ENCODE data around the gene TMEM209. TPM values are rescaled to one million over a fixed set of nuclear protein-coding genes. Genes with fewer than 3 reads are reported as not detected.

Gene TMEM209
- polyA plus RNA-seq, 1 donor (not counting 4 experiments of a cell fraction or from before 2014, with no cell fraction given): 20.0 TPM

- Histone ChIP-seq H3K27me3 (ENCODE audit: control insufficient read depth, extremely low read depth, insufficient read depth, low read length) (no peaks in the 10 kb centered on the region), H3K27ac (ENCODE audit: control insufficient read depth, insufficient read depth, low read length) (no peak overlapping the region), H3K36me3 (ENCODE audit: control insufficient read depth in 2 of 2, extremely low read depth in 1 of 2, insufficient read depth in 2 of 2, low read length in 2 of 2) (no peaks in the 10 kb centered on the region), H3K9me3 (ENCODE audit: control insufficient read depth, low read depth, low read length) (no peaks in the 10 kb centered on the region), H3K79me2 (ENCODE audit: control insufficient read depth, insufficient read depth, low read length) (no peaks in the 10 kb centered on the region), H3K4me3 (ENCODE audit: control insufficient read depth in 2 of 3, extremely low read depth in 1 of 3, insufficient read depth in 2 of 3, low read depth in 1 of 3, low read length in 3 of 3) (no peak overlapping the region), H3K4me1 (ENCODE audit: control insufficient read depth, extremely low read depth, insufficient read depth, low read length) (no peaks in the 10 kb centered on the region), H3K9ac (ENCODE audit: control insufficient read depth, extremely low read depth, insufficient read depth, low read length) (no peak overlapping the region), H4K20me1 (ENCODE audit: control insufficient read depth, extremely low read depth, insufficient read depth, low read length) (no peaks in the 10 kb centered on the region), H3K4me2 (ENCODE audit: control insufficient read depth, extremely low read depth, insufficient read depth, low read depth, low read length) (no peak overlapping the region), H3K9me1 (ENCODE audit: control insufficient read depth, extremely low read depth, insufficient read depth, low read length) (no peaks in the 10 kb centered on the region), H2AFZ (ENCODE audit: control insufficient read depth, low read length) (no peak overlapping the region)
- FAIRE-seq (no peak), DNase-seq (ENCODE audit: low read depth, low spot score) (no peak)
- dilution Hi-C loops (cut with MboI; ENCODE audit: extremely low pct_ligation_motif_present, low sequenced_read_pairs): no loop called here
- no peak for TF ChIP-seq CTCF (optimal IDR thresholded peaks at IDR 0.05 in 1 of 3, IDR thresholded peaks at IDR 0.05 in 1 of 3, conservative IDR thresholded peaks at IDR 0.05 in 1 of 3; ENCODE audit: extremely low read depth in 1 of 3, insufficient read depth in 2 of 3, low read length in 3 of 3)
- no peak for TF ChIP-seq EZH2 (IDR thresholded peaks at IDR 0.05; ENCODE audit: low read length)
Observed at GRCh38 chr7:130216025-130216424, 10.8 kb upstream of the TMEM209 start.

- Histone ChIP-seq H3K9ac (ENCODE audit: control insufficient read depth, extremely low read depth, insufficient read depth, low read length) (no peak overlapping the region), H3K79me2 (ENCODE audit: control insufficient read depth, insufficient read depth, low read length) (no peaks in the 10 kb centered on the region), H4K20me1 (ENCODE audit: control insufficient read depth, extremely low read depth, insufficient read depth, low read length) (no peaks in the 10 kb centered on the region), H3K9me1 (ENCODE audit: control insufficient read depth, extremely low read depth, insufficient read depth, low read length) (no peaks in the 10 kb centered on the region), H3K9me3 (ENCODE audit: control insufficient read depth, low read depth, low read length) (no peaks in the 10 kb centered on the region), H3K4me3 (ENCODE audit: control insufficient read depth in 2 of 3, extremely low read depth in 1 of 3, insufficient read depth in 2 of 3, low read depth in 1 of 3, low read length in 3 of 3) (no peak overlapping the region), H3K27ac (ENCODE audit: control insufficient read depth, insufficient read depth, low read length) (no peak overlapping the region), H3K4me2 (ENCODE audit: control insufficient read depth, extremely low read depth, insufficient read depth, low read depth, low read length) (no peak overlapping the region), H3K4me1 (ENCODE audit: control insufficient read depth, extremely low read depth, insufficient read depth, low read length) (peaks cover 7% of the 10 kb centered on the region), H3K27me3 (ENCODE audit: control insufficient read depth, extremely low read depth, insufficient read depth, low read length) (no peaks in the 10 kb centered on the region), H2AFZ (ENCODE audit: control insufficient read depth, low read length) (no peak overlapping the region), H3K36me3 (ENCODE audit: control insufficient read depth in 2 of 2, extremely low read depth in 1 of 2, insufficient read depth in 2 of 2, low read length in 2 of 2) (no peaks in the 10 kb centered on the region)
- dilution Hi-C loops (cut with MboI; ENCODE audit: extremely low pct_ligation_motif_present, low sequenced_read_pairs): no loop called here
- TF ChIP-seq CTCF (optimal IDR thresholded peaks at IDR 0.05 in 1 of 3, IDR thresholded peaks at IDR 0.05 in 1 of 3, conservative IDR thresholded peaks at IDR 0.05 in 1 of 3; ENCODE audit: extremely low read depth in 1 of 3, insufficient read depth in 2 of 3, low read length in 3 of 3): no peak
- DNase-seq (ENCODE audit: low read depth, low spot score) (no peak), FAIRE-seq (no peak)
Observed at GRCh38 chr7:130213828-130214227, 8.6 kb upstream of the TMEM209 start.

All from keratinocyte (primary cell).